HepG2 (cell line): Measurements from ENCODE around the gene SHROOM2. TPM values are rescaled to one million over a fixed set of nuclear protein-coding genes. Genes with fewer than 3 reads are reported as not detected.

Source experiments
- CEBPB ChIP-seq: IDR thresholded peaks from 2 replicates; pipeline ENCODE4 v1.6.1; 2011; ENCODE audit warnings: low read depth, low read length, improper control_type of control experiment, borderline replicate concordance
- GABPA ChIP-seq, 2 experiments: IDR thresholded peaks; 2 replicates each; pipeline ENCODE4 v1.6.1; 2011 to 2016; ENCODE audit warnings: low read depth in 2 of 2, low read length in 1 of 2, missing biosample characterization in 1 of 2, missing genetic modification characterization in 1 of 2
- KDM1A ChIP-seq: IDR thresholded peaks from 2 replicates; pipeline ENCODE4 v1.6.1; 2016; ENCODE audit warnings: missing compliant biosample characterization
- NFYC ChIP-seq: IDR thresholded peaks from 2 replicates; pipeline ENCODE4 v1.6.1; 2016; ENCODE audit warnings: missing genetic modification reagents, missing compliant biosample characterization
- NR2F2 ChIP-seq: IDR thresholded peaks from 2 replicates; pipeline ENCODE4 v1.6.1; 2012; ENCODE audit warnings: low read depth, inconsistent platforms, borderline replicate concordance
- RARA ChIP-seq: IDR thresholded peaks from 2 replicates; pipeline ENCODE4 v1.6.1; 2016; ENCODE audit warnings: missing genetic modification reagents, missing compliant biosample characterization
- SOX6 ChIP-seq, 2 experiments: fragments of 450-650 bp in 1 of 2; sonication (generic) in 1 of 2; formaldehyde crosslinking in 1 of 2; IDR thresholded peaks; 2 replicates each; pipeline versions ENCODE4 v1.4.0 to v1.6.1; 2017 to 2020; ENCODE audit warnings: antibody characterized with exemption in 1 of 2, mild to moderate bottlenecking in 1 of 2, missing genetic modification reagents in 1 of 2
- SP140L ChIP-seq: sonication (generic); formaldehyde crosslinking; IDR thresholded peaks from 2 replicates; pipeline ENCODE4 v1.4.0; 2020; ENCODE audit warnings: missing genetic modification reagents, borderline replicate concordance
- SP4 ChIP-seq: sonication (generic); formaldehyde crosslinking; IDR thresholded peaks from 2 replicates; pipeline ENCODE4 v1.8.1; 2023; ENCODE audit warnings: mild to moderate bottlenecking, missing genetic modification reagents
- UBTF ChIP-seq: sonication (generic); formaldehyde crosslinking; IDR thresholded peaks from 2 replicates; pipeline ENCODE4 v1.4.0; 2020; ENCODE audit warnings: mild to moderate bottlenecking, missing genetic modification reagents
- ZBTB39 ChIP-seq: sonication (generic); formaldehyde crosslinking; IDR thresholded peaks from 2 replicates; pipeline ENCODE4 v1.5.0; 2020; ENCODE audit warnings: missing genetic modification reagents
- ZNF292 ChIP-seq: sonication (generic); formaldehyde crosslinking; IDR thresholded peaks from 2 replicates; pipeline ENCODE4 v1.8.1; 2022; ENCODE audit warnings: mild to moderate bottlenecking, low read depth, missing genetic modification reagents, borderline replicate concordance
- ZNF574 ChIP-seq: sonication (generic); formaldehyde crosslinking; IDR thresholded peaks from 2 replicates; pipeline ENCODE4 v1.4.0; 2020; ENCODE audit warnings: missing genetic modification reagents
- ZNF724P ChIP-seq: sonication (generic); formaldehyde crosslinking; IDR thresholded peaks from 2 replicates; pipeline ENCODE4 v1.8.0; 2022; ENCODE audit warnings: missing genetic modification reagents, borderline replicate concordance
- ZNF740 ChIP-seq: sonication (generic); formaldehyde crosslinking; IDR thresholded peaks from 2 replicates; pipeline ENCODE4 v1.4.0; 2020; ENCODE audit warnings: missing genetic modification reagents
- polyA plus RNA-seq, 8 experiments: library from polyadenylated mRNA; depleted of rRNA in 3 of 8; stranded (reverse) in 7 of 8; unstranded in 1 of 8; fragments of >200 nt; fragmentation: Illumina TruSeq in 4 of 8; extraction: Trizol in 4 of 8; gene quantifications; 2 replicates each; pipeline versions ENCODE4 v1.2.1 to v1.2.3, GENCODE V29; 2011 to 2016; ENCODE audit warnings: low read depth in 4 of 8, missing spikeins in 1 of 8, mixed read lengths in 1 of 8; ENCODE audit not compliant: insufficient read depth in 1 of 8
- total RNA-seq, 5 experiments: library from RNA; depleted of rRNA; stranded (reverse); fragments of >200 nt; fragmentation: Illumina TruSeq; extraction: Trizol; gene quantifications; 2 replicates each; pipeline ENCODE4 v1.2.3, GENCODE V29; 2016; ENCODE audit warnings: low read depth in 1 of 5

SHROOM2 gene
- total and polyA plus RNA-seq, 2 of the 13 experiments (the other 11 are each of a cell fraction or from before 2014, with no cell fraction given): 0.92 to 1.4 TPM

GRCh38 chrX:9845578-9845952 is 59.3 kb downstream of the SHROOM2 start (continued):
- no peak for TF ChIP-seq ZNF574
- peak; percentile 87 for TF ChIP-seq CEBPB
- TF ChIP-seq ZNF724P (CRISPR knock-in tag): no peak
- no peak for TF ChIP-seq ZBTB39
- TF ChIP-seq SP140L: no peak
- no peak for TF ChIP-seq RARA (CRISPR knock-in tag)
- no peak for TF ChIP-seq ZNF740 (CRISPR knock-in tag)
- TF ChIP-seq NFYC (CRISPR knock-in tag): no peak
- no peak for TF ChIP-seq NR2F2
- no peak for TF ChIP-seq GABPA (IDR thresholded peaks at IDR 0.05; ENCODE audit: low read depth, low read length)
- no peak for TF ChIP-seq GABPA (CRISPR knock-in tag; IDR thresholded peaks at IDR 0.05; ENCODE audit: low read depth)
- no peak for TF ChIP-seq KDM1A (CRISPR knock-in tag)
- no peak for TF ChIP-seq ZNF292
- no peak for TF ChIP-seq SOX6 (IDR thresholded peaks at IDR 0.05)
- peak; percentile 20; the same call in 1 of the 2 replicates for TF ChIP-seq SOX6 (CRISPR knock-in tag; IDR thresholded peaks at IDR 0.05)
- TF ChIP-seq UBTF (CRISPR knock-in tag): no peak
- TF ChIP-seq SP4 (CRISPR knock-in tag): no peak
- TF ChIP-seq, all 625 proteins: peak for 10
